Mesenchymal stem cell (in vitro differentiated cells and primary cell): ENCODE data around the gene USP24.

ENCODE experiments used
- DNase-seq: peaks from one replicate; pipeline ENCODE4 v3.0.0-alpha.2; 2013
- H2AFZ ChIP-seq: one replicate; pipeline ENCODE4 v1.6.1; 2013; ENCODE audit warnings: low read depth, mild to moderate bottlenecking, control low read depth, inconsistent platforms, low read length, moderate library complexity
- H2AK5ac ChIP-seq: 2 replicates; pipeline ENCODE4 v1.6.1; 2013; ENCODE audit warnings: low read length, moderate library complexity, mild to moderate bottlenecking, inconsistent platforms; ENCODE audit not compliant: severe bottlenecking
- H2BK120ac ChIP-seq: one replicate; pipeline ENCODE4 v1.6.1; 2013; ENCODE audit warnings: low read depth, mild to moderate bottlenecking, inconsistent platforms, low read length, moderate library complexity
- H2BK12ac ChIP-seq, 2 experiments: one replicate each; pipeline ENCODE4 v1.6.1; 2013; ENCODE audit warnings: inconsistent platforms in 2 of 2, low read length in 2 of 2, mild to moderate bottlenecking in 2 of 2, moderate library complexity in 2 of 2, control low read depth in 1 of 2
- H2BK15ac ChIP-seq: one replicate; pipeline ENCODE4 v1.6.1; 2013; ENCODE audit warnings: mild to moderate bottlenecking, low read depth, inconsistent platforms; ENCODE audit not compliant: poor library complexity, severe bottlenecking
- H2BK5ac ChIP-seq: 2 replicates; pipeline ENCODE4 v1.6.1; 2013; ENCODE audit warnings: low read depth, mild to moderate bottlenecking, low read length, control low read depth, inconsistent platforms; ENCODE audit not compliant: poor library complexity, severe bottlenecking
- H3K14ac ChIP-seq, 2 experiments: one replicate each; pipeline ENCODE4 v1.6.1; 2013; ENCODE audit warnings: inconsistent platforms in 2 of 2, low read length in 2 of 2, control low read depth in 1 of 2, mild to moderate bottlenecking in 1 of 2, moderate library complexity in 1 of 2
- H3K18ac ChIP-seq, 2 experiments: one replicate each; pipeline ENCODE4 v1.6.1; 2013; ENCODE audit warnings: inconsistent platforms in 2 of 2, low read length in 2 of 2, control low read depth in 1 of 2, low read depth in 1 of 2, mild to moderate bottlenecking in 1 of 2
- H3K23ac ChIP-seq, 2 experiments: one replicate each; pipeline ENCODE4 v1.6.1; 2013; ENCODE audit warnings: inconsistent platforms in 2 of 2, low read length in 2 of 2, mild to moderate bottlenecking in 2 of 2, moderate library complexity in 2 of 2, control low read depth in 1 of 2
- H3K27ac ChIP-seq: 2 replicates; pipeline ENCODE4 v1.5.1; 2013; ENCODE audit warnings: mild to moderate bottlenecking, moderate library complexity, low read length, control low read depth, inconsistent platforms; ENCODE audit not compliant: poor library complexity, severe bottlenecking
- H3K27me3 ChIP-seq, 2 experiments: 2 replicates each; pipeline versions ENCODE4 v1.6.1 to v1.7.0; 2013; ENCODE audit warnings: low read length in 2 of 2, mild to moderate bottlenecking in 2 of 2, moderate library complexity in 2 of 2, control low read depth in 1 of 2, inconsistent platforms in 1 of 2; ENCODE audit not compliant: control insufficient read depth in 1 of 2, insufficient read depth in 1 of 2
- H3K36me3 ChIP-seq, 2 experiments: 2 replicates each; pipeline versions ENCODE4 v1.6.1 to v1.7.0; 2013; ENCODE audit warnings: low read length in 2 of 2, control low read depth in 1 of 2, inconsistent platforms in 1 of 2, low read depth in 1 of 2, mild to moderate bottlenecking in 1 of 2; ENCODE audit not compliant: insufficient read depth in 2 of 2, control insufficient read depth in 1 of 2
- H3K4ac ChIP-seq, 2 experiments: one replicate each; pipeline ENCODE4 v1.6.1; 2013; ENCODE audit warnings: inconsistent platforms in 2 of 2, low read length in 2 of 2, mild to moderate bottlenecking in 2 of 2, moderate library complexity in 2 of 2, control low read depth in 1 of 2, low read depth in 1 of 2
- H3K4me1 ChIP-seq: 2 replicates; pipeline ENCODE4 v1.6.1; 2013; ENCODE audit warnings: low read depth, low read length, control low read depth; ENCODE audit not compliant: control insufficient read depth, insufficient read depth
- H3K4me2 ChIP-seq: 2 replicates; pipeline ENCODE4 v1.6.1; 2013; ENCODE audit warnings: low read length, mild to moderate bottlenecking, inconsistent platforms; ENCODE audit not compliant: poor library complexity, severe bottlenecking
- H3K4me3 ChIP-seq, 2 experiments: 2 replicates each; pipeline versions ENCODE4 v1.5.1 to v1.7.0; 2013; ENCODE audit warnings: low read length in 2 of 2, mild to moderate bottlenecking in 2 of 2, control low read depth in 1 of 2, low read depth in 1 of 2; ENCODE audit not compliant: insufficient read depth in 1 of 2
- H3K79me1 ChIP-seq: replicated peaks from 2 replicates; pipeline ENCODE4 v1.6.1; 2013; ENCODE audit warnings: mild to moderate bottlenecking, control low read depth, low read length, inconsistent platforms; ENCODE audit not compliant: poor library complexity, severe bottlenecking
- H3K9ac ChIP-seq: 2 replicates; pipeline ENCODE4 v1.7.0; 2013; ENCODE audit warnings: mild to moderate bottlenecking, low read length, moderate library complexity
- H3K9me3 ChIP-seq: 2 replicates; pipeline ENCODE4 v1.7.0; 2013; ENCODE audit warnings: mild to moderate bottlenecking, low read length; ENCODE audit not compliant: control insufficient read depth
- H4K8ac ChIP-seq: one replicate; pipeline ENCODE4 v1.6.1; 2013; ENCODE audit warnings: inconsistent platforms, mild to moderate bottlenecking, low read length, moderate library complexity
- H4K91ac ChIP-seq: one replicate; pipeline ENCODE4 v1.6.1; 2013; ENCODE audit warnings: mild to moderate bottlenecking, low read length, inconsistent platforms
- WGBS: methylation state at CpG from one replicate; pipeline ENCODE4 v1.1.7; 2013; ENCODE audit warnings: mixed read lengths; 5-methylcytosine and 5-hydroxymethylcytosine counted together

Gene USP24

GRCh38 chr1:55170426-55170825, 44.7 kb downstream of the USP24 start:
- Histone ChIP-seq H4K8ac (no peak overlapping the region), H3K9ac (no peak overlapping the region), H3K14ac (no peak overlapping the region), H3K79me1 (peaks cover 21% of the 10 kb centered on the region), H2AFZ (no peak overlapping the region), H2BK5ac (no peak overlapping the region), H3K4me2 (no peak overlapping the region), H3K18ac (no peak overlapping the region), H3K23ac (no peak overlapping the region), H3K27me3 (no peaks in the 10 kb centered on the region), H3K27ac (no peak overlapping the region), H4K91ac (no peak overlapping the region), H2AK5ac (no peak overlapping the region), H3K36me3 (peaks cover 5 to 76% of the 10 kb centered on the region in 2 experiments), H3K4ac (no peak overlapping the region), H2BK15ac (no peak overlapping the region), H2BK12ac (no peak overlapping the region), H3K4me3 (no peak overlapping the region), H3K9me3 (no peaks in the 10 kb centered on the region), H3K4me1 (no peaks in the 10 kb centered on the region), H2BK120ac (no peak overlapping the region)
- WGBS, result no CpG with 5 or more reads among the region's 1 CpG
- DNase-seq, result no peak

- no peak overlapping the region for H2BK5ac ChIP-seq
- H2BK12ac ChIP-seq, result no peak overlapping the region
- H3K4ac ChIP-seq, result no peak overlapping the region
- peaks cover 5 to 85% of the 10 kb centered on the region in 2 experiments for H3K36me3 ChIP-seq
- H3K4me2 ChIP-seq, result no peak overlapping the region
- no peak overlapping the region for H4K8ac ChIP-seq
- no peak for DNase-seq
- H3K14ac ChIP-seq, result no peak overlapping the region
- H3K27me3 ChIP-seq, result no peaks in the 10 kb centered on the region
- H3K9me3 ChIP-seq, result no peaks in the 10 kb centered on the region
- H3K18ac ChIP-seq, result no peak overlapping the region
- H3K23ac ChIP-seq, result no peak overlapping the region
- no peak overlapping the region for H2AFZ ChIP-seq
- H2BK15ac ChIP-seq, result no peak overlapping the region
- WGBS, result no CpG with 5 or more reads among the region's 1 CpG
- no peak overlapping the region for H3K9ac ChIP-seq
- H2BK120ac ChIP-seq, result no peak overlapping the region
- no peak overlapping the region for H3K27ac ChIP-seq
- H3K4me3 ChIP-seq, result no peak overlapping the region
- H2AK5ac ChIP-seq, result no peak overlapping the region
- H3K79me1 ChIP-seq, result peaks cover 18% of the 10 kb centered on the region
- H4K91ac ChIP-seq, result no peak overlapping the region
- no peaks in the 10 kb centered on the region for H3K4me1 ChIP-seq
These were observed 46.0 kb downstream of the USP24 start for GRCh38 chr1:55169126-55169525.

GRCh38 chr1:55168353-55168752, 46.8 kb downstream of the USP24 start:
- DNase-seq, result no peak
- H2BK5ac ChIP-seq, result no peak overlapping the region
- no peak overlapping the region for H2BK15ac ChIP-seq
- H3K18ac ChIP-seq, result no peak overlapping the region
- no peak overlapping the region for H2AK5ac ChIP-seq
- no peak overlapping the region for H2AFZ ChIP-seq
- no peak overlapping the region for H2BK120ac ChIP-seq
- H3K14ac ChIP-seq, result no peak overlapping the region
- no peak overlapping the region for H3K4me3 ChIP-seq
- WGBS, result 89% methylated on average over 4 of the region's 4 CpGs
- no peaks in the 10 kb centered on the region for H3K9me3 ChIP-seq
- no peak overlapping the region for H3K23ac ChIP-seq
- peaks cover 14% of the 10 kb centered on the region for H3K79me1 ChIP-seq
- no peaks in the 10 kb centered on the region for H3K4me1 ChIP-seq
- H3K9ac ChIP-seq, result no peak overlapping the region
- no peaks in the 10 kb centered on the region for H3K27me3 ChIP-seq
- H3K27ac ChIP-seq, result no peak overlapping the region
- peak overlapping the region; percentile 37 for H4K8ac ChIP-seq
- H3K36me3 ChIP-seq, result peaks cover 5 to 87% of the 10 kb centered on the region in 2 experiments
- no peak overlapping the region for H3K4ac ChIP-seq
- H2BK12ac ChIP-seq, result no peak overlapping the region
- no peak overlapping the region for H4K91ac ChIP-seq
- no peak overlapping the region for H3K4me2 ChIP-seq

GRCh38 chr1:55167224-55167871, 47.8 kb downstream of the USP24 start:
- Histone ChIP-seq H3K4me3 (no peak overlapping the region), H2BK12ac (no peak overlapping the region), H3K14ac (no peak overlapping the region), H3K4me1 (no peaks in the 10 kb centered on the region), H2AFZ (no peak overlapping the region), H3K4me2 (no peak overlapping the region), H3K27me3 (no peaks in the 10 kb centered on the region), H3K9me3 (no peaks in the 10 kb centered on the region), H3K18ac (no peak overlapping the region), H3K79me1 (peaks cover 14% of the 10 kb centered on the region), H2BK120ac (no peak overlapping the region), H3K9ac (no peak overlapping the region), H3K36me3 (peaks cover 5 to 86% of the 10 kb centered on the region in 2 experiments), H3K23ac (no peak overlapping the region), H2BK15ac (no peak overlapping the region), H3K4ac (no peak overlapping the region), H2BK5ac (no peak overlapping the region), H4K8ac (no peak overlapping the region), H2AK5ac (no peak overlapping the region), H4K91ac (no peak overlapping the region), H3K27ac (no peak overlapping the region)
- DNase-seq, result no peak
- 77% methylated on average over 6 of the region's 6 CpGs for WGBS
